HCT116 (cell line): Measurements from ENCODE around the gene MBP. TPM values are rescaled to one million over a fixed set of nuclear protein-coding genes. Genes with fewer than 3 reads are reported as not detected.

Source experiments
- ATAC-seq: fragments of 200-7000 bp; cut with Tn5 transposase; 2 replicates; pipeline ENCODE4 v1.9.1; 2020; ENCODE audit warnings: mild to moderate bottlenecking, moderate library complexity
- BruUV-seq: library from RNA; stranded (reverse); fragments of 400-500 nt; replicated peaks from 2 replicates; lab custom pipeline; 2021; lab: Mats Ljungman, UMichigan
- CTCF ChIA-PET: fragments of 300-600 bp; sonication (Branson Sonifier 250); formaldehyde crosslinking; loops from one replicate; lab custom pipeline; 2021; ENCODE audit warnings: antibody characterized with exemption; lab: Charles Lee
- POLR2A ChIA-PET: fragments of 300-600, 350-600 bp; sonication (Branson Sonifier 250); formaldehyde crosslinking; loops from one replicate; lab custom pipeline; 2021; ENCODE audit warnings: antibody characterized with exemption; lab: Charles Lee
- RAD21 ChIA-PET, 2 experiments: fragments of 300-600 bp; sonication (Branson Sonifier 250); formaldehyde crosslinking; loops; one replicate each; lab custom pipeline; 2023; ENCODE audit warnings: low total read pairs in 2 of 2; ENCODE audit not compliant: uncharacterized antibody in 2 of 2, unreplicated experiment in 2 of 2, low non-redundant PET in 1 of 2; lab: Charles Lee
- DNase-seq: peaks from one replicate; pipeline ENCODE4 v3.0.0-alpha.2; 2010; ENCODE audit warnings: low read depth, low spot score
- H2AFZ ChIP-seq: fragments of 200-600 bp; shearing (Covaris generic), sonication (generic); 2 replicates; pipeline ENCODE4 v1.6.1; 2017; ENCODE audit warnings: low read depth, mixed run types, mixed read lengths, antibody characterized with exemption, low read length; ENCODE audit not compliant: poor library complexity, severe bottlenecking
- H3K27ac ChIP-seq: 2 replicates; pipeline ENCODE4 v1.5.1; 2012; ENCODE audit warnings: low read depth, low read length
- H3K27me3 ChIP-seq: fragments of 200-600 bp; sonication (generic); 2 replicates; pipeline ENCODE4 v1.6.1; 2016; ENCODE audit warnings: mixed run types, low read length, mixed read lengths; ENCODE audit not compliant: insufficient read depth
- H3K36me3 ChIP-seq, 2 experiments: fragments of 200-500 bp in 1 of 2; fragments of 200-600 bp in 1 of 2; sonication (Bioruptor generic) in 1 of 2; sonication (generic) in 1 of 2; 2 replicates each; pipeline versions ENCODE4 v1.5.1 to v1.6.1; 2014 to 2016; ENCODE audit warnings: low read length in 2 of 2, inconsistent platforms in 1 of 2, mixed read lengths in 1 of 2, mixed run types in 1 of 2; ENCODE audit not compliant: insufficient read depth in 2 of 2, control insufficient read depth in 1 of 2
- H3K4me1 ChIP-seq, 2 experiments: fragments of 200-600 bp in 1 of 2; sonication (generic) in 1 of 2; 2 replicates each; pipeline versions ENCODE4 v1.5.1 to v1.6.1; 2012 to 2017; ENCODE audit warnings: low read length in 2 of 2, inconsistent platforms in 1 of 2, mild to moderate bottlenecking in 1 of 2, mixed read lengths in 1 of 2, mixed run types in 1 of 2, moderate library complexity in 1 of 2; ENCODE audit not compliant: insufficient read depth in 2 of 2, control insufficient read depth in 1 of 2
- H3K4me2 ChIP-seq: fragments of 200-600 bp; sonication (generic); 2 replicates; pipeline ENCODE4 v1.6.1; 2017; ENCODE audit warnings: mixed run types, low read length, mixed read lengths
- H3K4me3 ChIP-seq, 2 experiments: fragments of 200-600 bp in 1 of 2; sonication (generic) in 1 of 2; replicated peaks in 1 of 2; 2 replicates each; pipeline ENCODE4 v1.5.1; 2011 to 2016; ENCODE audit warnings: low read length in 2 of 2, control low read depth in 1 of 2, low read depth in 1 of 2, mild to moderate bottlenecking in 1 of 2, mixed read lengths in 1 of 2, mixed run types in 1 of 2
- H3K79me2 ChIP-seq: fragments of 200-600 bp; sonication (generic); 2 replicates; pipeline ENCODE4 v1.6.1; 2017; ENCODE audit warnings: mild to moderate bottlenecking, mixed run types, low read length, moderate library complexity, mixed read lengths; ENCODE audit not compliant: insufficient read depth
- H3K9ac ChIP-seq: fragments of 200-600 bp; sonication (generic); 2 replicates; pipeline ENCODE4 v1.6.1; 2016; ENCODE audit warnings: low read length, mixed read lengths
- H3K9me2 ChIP-seq: fragments of 200-600 bp; sonication (generic), shearing (Covaris generic); 2 replicates; pipeline ENCODE4 v1.6.1; 2017; ENCODE audit warnings: mixed run types, mild to moderate bottlenecking, moderate library complexity; ENCODE audit not compliant: insufficient read depth
- H3K9me3 ChIP-seq, 2 experiments: fragments of 200-500 bp in 1 of 2; fragments of 200-600 bp in 1 of 2; sonication (Bioruptor generic) in 1 of 2; sonication (generic) in 1 of 2; 2 replicates each; pipeline ENCODE4 v1.6.1; 2014 to 2017; ENCODE audit warnings: low read length in 2 of 2, mixed read lengths in 2 of 2, inconsistent platforms in 1 of 2, low read depth in 1 of 2, mild to moderate bottlenecking in 1 of 2, mixed run types in 1 of 2, moderate library complexity in 1 of 2; ENCODE audit not compliant: control insufficient read depth in 1 of 2, insufficient read depth in 1 of 2
- H4K20me1 ChIP-seq: fragments of 200-600 bp; sonication (generic), shearing (Covaris generic); 2 replicates; pipeline ENCODE4 v1.6.1; 2017; ENCODE audit warnings: mixed run types, mild to moderate bottlenecking, moderate library complexity; ENCODE audit not compliant: insufficient read depth
- CBX3 ChIP-seq: IDR thresholded peaks from 2 replicates; pipeline ENCODE4 v1.6.1; 2012; ENCODE audit warnings: low read depth
- FOSL1 ChIP-seq: IDR thresholded peaks from 2 replicates; pipeline ENCODE4 v1.6.1; 2012; ENCODE audit warnings: low read depth
- JUND ChIP-seq: IDR thresholded peaks from 2 replicates; pipeline ENCODE4 v1.6.1; 2012
- SIN3A ChIP-seq: IDR thresholded peaks from 2 replicates; pipeline ENCODE4 v1.6.1; 2012; ENCODE audit warnings: low read depth
- SP1 ChIP-seq: IDR thresholded peaks from 2 replicates; pipeline ENCODE4 v1.6.1; 2012; ENCODE audit warnings: low read depth
- intact Hi-C: fragments of 100-400 bp; cut with micrococcal nuclease; formaldehyde crosslinking; loops from 2 replicates; pipeline ENCODE4 v1.10.0; 2022
- total RNA-seq: library from RNA; stranded (reverse); gene quantifications from one replicate; pipeline ENCODE4 v1.2.1, GENCODE V29; 2021; ENCODE audit not compliant: unreplicated experiment
- TF ChIP-seq, protein P1 (sequence below): IDR thresholded peaks from 2 replicates; pipeline ENCODE4 v1.6.1; 2012
- TF ChIP-seq, protein P2 (sequence below): IDR thresholded peaks from 2 replicates; pipeline ENCODE4 v1.6.1; 2011; ENCODE audit warnings: mild to moderate bottlenecking, low read length, moderate library complexity; ENCODE audit not compliant: insufficient replicate concordance; ENCODE audit errors: extremely low read depth

MBP gene
- total RNA-seq, 1 experiment from 2014 or later, result 34.9 TPM

DNA sequence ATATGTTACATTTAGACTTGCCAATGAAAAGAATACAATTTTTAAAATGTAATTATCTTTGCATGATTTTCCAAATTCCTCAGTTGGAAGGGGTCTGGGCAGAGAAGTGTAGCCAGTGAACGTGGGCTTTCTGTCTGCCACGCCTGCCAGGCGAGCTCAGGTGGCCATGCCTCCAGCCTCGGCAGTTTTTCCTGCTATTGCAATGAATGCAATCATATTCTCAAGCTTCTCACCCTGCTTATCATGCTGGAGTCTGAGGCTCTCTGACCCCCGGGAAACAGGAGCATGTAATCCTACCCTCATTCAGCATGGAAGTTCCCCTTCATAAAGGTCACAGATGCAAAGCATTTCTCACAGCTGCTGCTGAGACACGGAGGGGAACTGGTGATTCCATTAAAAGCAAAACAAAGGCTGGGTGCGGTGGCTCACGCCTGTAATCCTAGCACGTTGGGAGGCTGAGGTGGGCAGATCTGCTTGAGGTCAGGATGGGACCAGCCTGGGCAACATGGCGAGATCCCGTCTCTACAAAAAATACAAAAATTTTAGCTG is 154.8 kb downstream of the MBP start:
- CTCF ChIA-PET, result no interaction called here
- ATAC-seq, result no peak

DNA sequence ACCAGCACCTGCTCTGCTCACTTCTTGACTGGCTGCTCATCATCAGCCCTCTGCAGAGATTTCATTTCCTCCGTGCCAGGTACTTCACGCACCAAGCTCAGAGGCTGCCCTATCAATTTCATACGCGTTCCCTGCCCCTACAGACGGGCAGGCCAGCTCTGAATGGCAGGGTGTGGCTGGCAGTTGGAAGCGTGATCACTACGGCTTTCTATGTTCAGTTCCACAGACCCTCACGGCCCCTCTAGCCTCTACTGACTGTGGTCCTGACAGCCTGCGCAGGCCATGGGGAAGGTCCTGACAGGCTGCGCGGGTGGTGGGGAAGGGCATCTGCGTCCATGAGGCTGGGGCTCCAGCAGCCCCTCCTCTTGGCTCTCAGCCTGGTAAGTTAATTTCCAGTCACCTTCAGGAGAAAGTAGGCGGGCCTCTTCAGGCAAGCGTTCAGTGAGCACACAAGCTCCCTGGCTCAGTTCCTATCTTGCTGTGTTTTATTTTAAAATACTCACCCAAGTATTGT is 155.4 kb downstream of the MBP start:
- Histone ChIP-seq H4K20me1 (no peaks in the 10 kb centered on the region), H3K4me3 (no peak overlapping the region), H2AFZ (no peak overlapping the region), H3K9me3 (no peaks in the 10 kb centered on the region), H3K9me2 (no peaks in the 10 kb centered on the region), H3K79me2 (no peaks in the 10 kb centered on the region), H3K4me2 (no peak overlapping the region), H3K36me3 (no peaks in the 10 kb centered on the region), H3K27me3 (no peaks in the 10 kb centered on the region), H3K9ac (no peak overlapping the region), H3K4me1 (no peaks in the 10 kb centered on the region), H3K27ac (no peak overlapping the region)
- ChIA-PET POLR2A (no interaction called here), CTCF (no interaction called here), RAD21 (no interaction called here)
- no TSS peak for BruUV-seq
- intact Hi-C loops, result no loop called here
- no peak for ATAC-seq
- no peak for DNase-seq
- no peak for TF ChIP-seq JUND
- TF ChIP-seq CBX3, result no peak
- no peak for TF ChIP-seq SIN3A

More for the DNA sequence above, 154.8 kb downstream of the MBP start:
- no TSS peak for BruUV-seq
- H3K79me2 ChIP-seq, result no peaks in the 10 kb centered on the region
- no peak for DNase-seq
- no peak overlapping the region for H2AFZ ChIP-seq
- no peaks in the 10 kb centered on the region for H4K20me1 ChIP-seq
- no peak overlapping the region for H3K9ac ChIP-seq
- RAD21 ChIA-PET, result no interaction called here
- H3K27ac ChIP-seq, result no peak overlapping the region
- POLR2A ChIA-PET, result no interaction called here
- peaks cover 0 to under 1% of the 10 kb centered on the region in 2 experiments; a peak in 1 of 4 replicates for H3K4me1 ChIP-seq
- no peaks in the 10 kb centered on the region for H3K9me2 ChIP-seq
- no peaks in the 10 kb centered on the region for H3K9me3 ChIP-seq
- no peaks in the 10 kb centered on the region for H3K27me3 ChIP-seq
- H3K4me3 ChIP-seq, result no peak overlapping the region
- no peak for TF ChIP-seq SP1
- TF ChIP-seq, protein P1, sequence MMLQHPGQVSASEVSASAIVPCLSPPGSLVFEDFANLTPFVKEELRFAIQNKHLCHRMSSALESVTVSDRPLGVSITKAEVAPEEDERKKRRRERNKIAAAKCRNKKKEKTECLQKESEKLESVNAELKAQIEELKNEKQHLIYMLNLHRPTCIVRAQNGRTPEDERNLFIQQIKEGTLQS, result no peak
- TF ChIP-seq, protein P2, sequence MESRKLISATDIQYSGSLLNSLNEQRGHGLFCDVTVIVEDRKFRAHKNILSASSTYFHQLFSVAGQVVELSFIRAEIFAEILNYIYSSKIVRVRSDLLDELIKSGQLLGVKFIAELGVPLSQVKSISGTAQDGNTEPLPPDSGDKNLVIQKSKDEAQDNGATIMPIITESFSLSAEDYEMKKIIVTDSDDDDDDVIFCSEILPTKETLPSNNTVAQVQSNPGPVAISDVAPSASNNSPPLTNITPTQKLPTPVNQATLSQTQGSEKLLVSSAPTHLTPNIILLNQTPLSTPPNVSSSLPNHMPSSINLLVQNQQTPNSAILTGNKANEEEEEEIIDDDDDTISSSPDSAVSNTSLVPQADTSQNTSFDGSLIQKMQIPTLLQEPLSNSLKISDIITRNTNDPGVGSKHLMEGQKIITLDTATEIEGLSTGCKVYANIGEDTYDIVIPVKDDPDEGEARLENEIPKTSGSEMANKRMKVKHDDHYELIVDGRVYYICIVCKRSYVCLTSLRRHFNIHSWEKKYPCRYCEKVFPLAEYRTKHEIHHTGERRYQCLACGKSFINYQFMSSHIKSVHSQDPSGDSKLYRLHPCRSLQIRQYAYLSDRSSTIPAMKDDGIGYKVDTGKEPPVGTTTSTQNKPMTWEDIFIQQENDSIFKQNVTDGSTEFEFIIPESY, result no peak
- no peak for TF ChIP-seq FOSL1
- TF ChIP-seq, all 23 proteins: peak for 0
- intact Hi-C loops, result no loop called here
- Histone ChIP-seq H3K36me3 (no peaks in the 10 kb centered on the region), H3K4me2 (no peak overlapping the region)
